B cell (primary cell): ENCODE results near the gene SLC1A2. TPM values are rescaled to one million over a fixed set of nuclear protein-coding genes. Genes with fewer than 3 reads are reported as not detected.

Experiments
- ATAC-seq: fragments of 200-7000 bp; cut with Tn5 transposase; one replicate; pipeline ENCODE4 v1.10.0; 2021; ENCODE audit warnings: low read depth, mild to moderate bottlenecking, moderate number of reproducible peaks, moderate library complexity
- CTCF ChIA-PET: fragments of 350-600 bp; sonication (Branson Sonifier 250); formaldehyde crosslinking; loops from one replicate; lab custom pipeline; 2021; ENCODE audit warnings: antibody characterized with exemption, inconsistent platforms; lab: Charles Lee
- POLR2A ChIA-PET: fragments of 350-600 bp; sonication (Branson Sonifier 250); formaldehyde crosslinking; loops from one replicate; lab custom pipeline; 2021; ENCODE audit warnings: antibody characterized with exemption; lab: Charles Lee
- DNase-seq: peaks from one replicate; pipeline ENCODE4 v3.0.0; 2013
- H2AFZ ChIP-seq: 2 replicates; pipeline ENCODE4 v1.6.1; 2012; ENCODE audit warnings: mild to moderate bottlenecking, low read depth, low read length; ENCODE audit not compliant: insufficient read depth, poor library complexity, severe bottlenecking
- H3K27ac ChIP-seq, 2 donors: 1 replicate in 1 of 2; 2 replicates in 1 of 2; pipeline ENCODE4 v1.5.1; 2012 to 2013; ENCODE audit warnings: low read length in 2 of 2, mild to moderate bottlenecking in 2 of 2, moderate library complexity in 1 of 2
- H3K27me3 ChIP-seq, 4 experiments: fragments of 200-600 bp in 1 of 4; sonication (generic) in 1 of 4; replicated peaks in 1 of 4; 1 replicate in 2 of 4; 2 replicates in 2 of 4; pipeline versions ENCODE4 v1.6.1 to v1.7.0; 2013 to 2016; ENCODE audit warnings: low read length in 3 of 4, mild to moderate bottlenecking in 2 of 4, mixed read lengths in 1 of 4, moderate library complexity in 1 of 4; ENCODE audit not compliant: insufficient read depth in 4 of 4, control insufficient read depth in 3 of 4; ENCODE audit errors: control extremely low read depth in 1 of 4
- H3K36me3 ChIP-seq, 2 experiments: replicated peaks in 1 of 2; 1 replicate in 1 of 2; 2 replicates in 1 of 2; pipeline versions ENCODE4 v1.6.1 to v1.7.1; 2013; ENCODE audit warnings: low read length in 1 of 2; ENCODE audit not compliant: insufficient read depth in 2 of 2, control insufficient read depth in 1 of 2; ENCODE audit errors: control extremely low read depth in 1 of 2, extremely low read depth in 1 of 2
- H3K4me1 ChIP-seq, 2 donors: fragments of 200-600 bp in 1 of 2; sonication (generic) in 1 of 2; 1 replicate in 1 of 2; 2 replicates in 1 of 2; pipeline versions ENCODE4 v1.5.1 to v1.6.1; 2013 to 2017; ENCODE audit warnings: low read length in 2 of 2; ENCODE audit not compliant: control insufficient read depth in 2 of 2, insufficient read depth in 2 of 2
- H3K4me2 ChIP-seq: replicated peaks from 2 replicates; pipeline ENCODE3; 2012; ENCODE audit warnings: mild to moderate bottlenecking, low read depth, low read length; ENCODE audit not compliant: poor library complexity, severe bottlenecking
- H3K4me3 ChIP-seq, 5 experiments: fragments of 200-600 bp in 1 of 5; sonication (generic) in 1 of 5; 1 replicate in 3 of 5; 2 replicates in 2 of 5; pipeline versions ENCODE4 v1.5.1 to v1.7.0; 2011 to 2016; ENCODE audit warnings: low read length in 4 of 5, mild to moderate bottlenecking in 4 of 5, low read depth in 2 of 5, control low read depth in 1 of 5, moderate library complexity in 1 of 5; ENCODE audit not compliant: insufficient read depth in 1 of 5; ENCODE audit errors: control extremely low read depth in 1 of 5, extremely low read depth in 1 of 5
- H3K79me2 ChIP-seq: fragments of 200-600 bp; sonication (generic); one replicate; pipeline ENCODE4 v1.6.0; 2016; ENCODE audit warnings: low read length; ENCODE audit not compliant: control insufficient read depth, insufficient read depth
- H3K9ac ChIP-seq: fragments of 200-600 bp; sonication (generic); 2 replicates; pipeline ENCODE4 v1.6.1; 2017; ENCODE audit warnings: mild to moderate bottlenecking, low read length, moderate library complexity
- H3K9me3 ChIP-seq, 3 donors: one replicate each; pipeline versions ENCODE4 v1.6.1 to v1.7.1; 2013; ENCODE audit warnings: low read length in 2 of 3; ENCODE audit not compliant: control insufficient read depth in 2 of 3, insufficient read depth in 1 of 3; ENCODE audit errors: control extremely low read depth in 1 of 3
- H4K20me1 ChIP-seq: 2 replicates; pipeline ENCODE4 v1.6.0; 2012; ENCODE audit warnings: mild to moderate bottlenecking, low read length; ENCODE audit not compliant: insufficient read depth, control insufficient read depth, poor library complexity, severe bottlenecking
- H3K27ac Mint-ChIP-seq: one replicate; pipeline ENCODE4 v1.8.0; 2021; ENCODE audit warnings: mixed read lengths
- H3K27me3 Mint-ChIP-seq: one replicate; pipeline ENCODE4 v1.8.0; 2021; ENCODE audit warnings: mixed read lengths
- H3K4me1 Mint-ChIP-seq: one replicate; pipeline ENCODE4 v1.8.0; 2021; ENCODE audit warnings: mixed read lengths
- H3K4me3 Mint-ChIP-seq: one replicate; pipeline ENCODE4 v1.8.0; 2021; ENCODE audit warnings: mixed read lengths
- H3K9me3 Mint-ChIP-seq: one replicate; pipeline ENCODE4 v1.8.0; 2022; ENCODE audit warnings: mixed read lengths; ENCODE audit not compliant: insufficient read depth
- CTCF ChIP-seq: fragments of 200-600 bp; IDR thresholded peaks from one replicate; pipeline ENCODE4 v1.8.0; 2022; ENCODE audit warnings: antibody characterized with exemption, mild to moderate bottlenecking
- EZH2 ChIP-seq: IDR thresholded peaks from 2 replicates; pipeline ENCODE4 v1.6.1; 2012; ENCODE audit warnings: borderline replicate concordance, low read depth, mild to moderate bottlenecking, moderate library complexity, low read length; ENCODE audit not compliant: insufficient read depth, poor library complexity, severe bottlenecking
- WGBS: methylation state at CpG from one replicate; pipeline ENCODE4 v1.1.5; 2013; ENCODE audit warnings: missing lambda C conversion rate; ENCODE audit not compliant: insufficient coverage; 5-methylcytosine and 5-hydroxymethylcytosine counted together
- intact Hi-C: fragments of 100-400 bp; cut with micrococcal nuclease; formaldehyde crosslinking; loops from one replicate; pipeline ENCODE4 v1.10.0; 2022
- polyA plus RNA-seq: library from polyadenylated mRNA; depleted of rRNA; stranded (reverse); fragments of >200 nt; gene quantifications from 2 replicates; pipeline ENCODE4 v1.2.3, GENCODE V29; 2012
- total RNA-seq, 2 donors: library from RNA; stranded (reverse); fragments of 120-200 nt in 1 of 2; gene quantifications; 1 replicate in 1 of 2; 2 replicates in 1 of 2; pipeline versions ENCODE4 v1.2.3 to v1.2.4, GENCODE V29; 2013 to 2022

SLC1A2 gene
- total and polyA plus RNA-seq, 2 donors (not counting 1 experiment from before 2014, with no cell fraction given): not detected

- no peak overlapping the region for H3K27ac ChIP-seq
- Mint-ChIP-seq H3K4me3 (no peak overlapping the region), H3K4me1 (no peaks in the 10 kb centered on the region), H3K27me3 (no peaks in the 10 kb centered on the region), H3K27ac (no peak overlapping the region), H3K9me3 (peaks cover 2% of the 10 kb centered on the region)
- POLR2A ChIA-PET: no interaction called here
- H4K20me1 ChIP-seq: no peaks in the 10 kb centered on the region
- no peaks in the 10 kb centered on the region for H3K79me2 ChIP-seq
- no peak overlapping the region for H3K4me2 ChIP-seq
- H3K4me3 ChIP-seq: no peak overlapping the region
- ATAC-seq: no peak
- no peak for DNase-seq
- no peak for TF ChIP-seq EZH2
- no peak for TF ChIP-seq CTCF
- intact Hi-C loops: no loop called here
- no peak overlapping the region for H2AFZ ChIP-seq
- H3K9me3 ChIP-seq: peaks cover 0 to 4% (median 4%) of the 10 kb centered on the region in 3 donors
- H3K36me3 ChIP-seq: no peaks in the 10 kb centered on the region
- no peaks in the 10 kb centered on the region for H3K4me1 ChIP-seq
- CTCF ChIA-PET: interaction anchor here (1.2 to 1.5 kb wide), 3 partner anchors 29 to 364 kb away, joined by 3 to 4 read pairs (median 3); no protein-coding TSS in a partner anchor
- peaks cover 0 to 3% (median 0%) of the 10 kb centered on the region in 4 experiments for H3K27me3 ChIP-seq
- H3K9ac ChIP-seq: no peak overlapping the region
- WGBS: 88% methylated on average over 5 of the region's 5 CpGs
Observed at GRCh38 chr11:35363246-35363801, 56.0 kb downstream of the SLC1A2 start.

- Histone ChIP-seq H4K20me1 (no peaks in the 10 kb centered on the region), H3K27ac (no peak overlapping the region), H3K36me3 (no peaks in the 10 kb centered on the region), H3K4me2 (no peak overlapping the region), H3K4me1 (no peaks in the 10 kb centered on the region), H2AFZ (no peak overlapping the region), H3K9me3 (peaks cover 0 to 4% (median 4%) of the 10 kb centered on the region in 3 donors), H3K79me2 (no peaks in the 10 kb centered on the region), H3K27me3 (peaks cover 0 to 3% (median 0%) of the 10 kb centered on the region in 4 experiments), H3K4me3 (no peak overlapping the region), H3K9ac (no peak overlapping the region)
- no peak overlapping the region for H3K4me3 Mint-ChIP-seq
- H3K9me3 Mint-ChIP-seq: peaks cover 2% of the 10 kb centered on the region
- no peaks in the 10 kb centered on the region for H3K27me3 Mint-ChIP-seq
- no peak overlapping the region for H3K27ac Mint-ChIP-seq
- WGBS: 100% methylated on average over 1 of the region's 2 CpGs
- ATAC-seq: no peak
- DNase-seq: no peak
- ChIA-PET CTCF (interaction anchor here (0.6 to 1.2 kb wide), 4 partner anchors 27 to 1391 kb away, joined by 3 read pairs; no protein-coding TSS in a partner anchor), POLR2A (no interaction called here)
- no peaks in the 10 kb centered on the region for H3K4me1 Mint-ChIP-seq
- TF ChIP-seq CTCF: no peak
- TF ChIP-seq EZH2: no peak
- intact Hi-C loops: no loop called here
Observed at GRCh38 chr11:35362521-35362980, 56.8 kb downstream of the SLC1A2 start.
